MM.1S (cell line): ENCODE data around the gene PCBP4.

Experiments used
- DNase-seq: peaks from one replicate; pipeline ENCODE4 v3.0.0-alpha.2; 2015
- H2AFZ ChIP-seq: fragments of 300-600 bp; sonication (generic); 2 replicates; pipeline ENCODE4 v1.6.0; 2016; ENCODE audit warnings: antibody characterized with exemption, low read length
- H3F3A ChIP-seq: fragments of 300-600 bp; sonication (generic); 2 replicates; pipeline ENCODE4 v1.6.1; 2016; ENCODE audit warnings: mild to moderate bottlenecking, antibody characterized with exemption, low read length, moderate library complexity, mixed read lengths; ENCODE audit not compliant: insufficient read depth
- H3K27ac ChIP-seq: fragments of 300-600 bp; sonication (generic); 2 replicates; pipeline ENCODE4 v1.5.1; 2016; ENCODE audit warnings: mild to moderate bottlenecking, low read length
- H3K27me3 ChIP-seq: fragments of 300-600 bp; sonication (generic); replicated peaks from 2 replicates; pipeline ENCODE4 v1.6.0; 2016; ENCODE audit warnings: low read length; ENCODE audit not compliant: insufficient read depth
- H3K36me3 ChIP-seq: fragments of 300-600 bp; sonication (generic); replicated peaks from 2 replicates; pipeline ENCODE4 v1.6.1; 2016; ENCODE audit warnings: mild to moderate bottlenecking, low read length, mixed read lengths; ENCODE audit not compliant: insufficient read depth
- H3K4me1 ChIP-seq: fragments of 300-600 bp; sonication (generic); 2 replicates; pipeline ENCODE4 v1.6.1; 2016; ENCODE audit warnings: low read length, mixed read lengths
- H3K4me2 ChIP-seq: fragments of 300-600 bp; sonication (generic); 2 replicates; pipeline ENCODE4 v1.6.0; 2016; ENCODE audit warnings: low read depth, low read length
- H3K4me3 ChIP-seq: fragments of 300-600 bp; sonication (generic); 2 replicates; pipeline ENCODE4 v1.5.1; 2016; ENCODE audit warnings: low read length, mixed read lengths
- H3K79me2 ChIP-seq: fragments of 300-600 bp; sonication (generic); 2 replicates; pipeline ENCODE4 v1.6.1; 2016; ENCODE audit warnings: mixed run types, low read length, mixed read lengths
- H3K9ac ChIP-seq: fragments of 300-600 bp; sonication (generic); 2 replicates; pipeline ENCODE4 v1.6.1; 2016; ENCODE audit warnings: low read length, mixed read lengths
- H3K9me2 ChIP-seq: fragments of 300-600 bp; sonication (generic); replicated peaks from 2 replicates; pipeline ENCODE4 v1.6.1; 2016; ENCODE audit warnings: mild to moderate bottlenecking, low read length, mixed read lengths; ENCODE audit not compliant: insufficient read depth
- H3K9me3 ChIP-seq: fragments of 300-600 bp; sonication (generic); replicated peaks from 2 replicates; pipeline ENCODE4 v1.6.1; 2016; ENCODE audit warnings: mild to moderate bottlenecking, low read length, mixed read lengths; ENCODE audit not compliant: insufficient read depth
- H4K20me1 ChIP-seq: fragments of 300-600 bp; sonication (generic); 2 replicates; pipeline ENCODE4 v1.6.1; 2016; ENCODE audit warnings: mild to moderate bottlenecking, low read length, moderate library complexity, mixed read lengths; ENCODE audit not compliant: insufficient read depth
- EZH2 ChIP-seq: fragments of 300-600 bp; sonication (generic); optimal IDR thresholded peaks from 2 replicates; pipeline ENCODE3; 2017; ENCODE audit warnings: low read depth, mild to moderate bottlenecking, antibody characterized with exemption, low read length, mixed read lengths
- EZH2phosphoT487 ChIP-seq: fragments of 300-600 bp; sonication (generic); IDR thresholded peaks from 2 replicates; pipeline ENCODE4 v1.6.1; 2018; ENCODE audit warnings: antibody characterized with exemption, low read length
- TF ChIP-seq, protein P1 (sequence below): fragments of 300-600 bp; sonication (generic); IDR thresholded peaks from 2 replicates; pipeline ENCODE4 v1.5.1; 2016; ENCODE audit warnings: antibody characterized with exemption, low read length, mixed read lengths

PCBP4 gene

GRCh38 chr3:51974963-51975851 is 8.0 kb upstream of the PCBP4 start, which contains the start of gene ABHD14A:
Gene ABHD14A (plus strand): TSS chr3:51975064. CDS start chr3:51975136, 72 bp downstream.
- Histone ChIP-seq H3K4me3 (peak within 1 kb of the TSS; percentile 90), H3K27ac (peak within 1 kb of the TSS; percentile 46; the same call in 1 of the 2 replicates), H2AFZ (peak within 1 kb of the TSS; percentile 91), H3K4me1 (peaks cover 8% of the 10 kb centered on the region), H3K4me2 (peak within 1 kb of the TSS; percentile 90), H3K9ac (peak within 1 kb of the TSS; percentile 77), H3K9me2 (no peaks in the 10 kb centered on the region), H3K79me2 (peaks cover 7% of the 10 kb centered on the region), H3K27me3 (no peaks in the 10 kb centered on the region), H3F3A (peaks cover 21% of the 10 kb centered on the region; the same call in 1 of the 2 replicates), H3K36me3 (no peaks in the 10 kb centered on the region), H4K20me1 (no peaks in the 10 kb centered on the region), H3K9me3 (no peaks in the 10 kb centered on the region)
- peak; percentile 73 for DNase-seq
- TF ChIP-seq EZH2 (no peak), EZH2phosphoT487 (no peak)
- TF ChIP-seq, protein P1, sequence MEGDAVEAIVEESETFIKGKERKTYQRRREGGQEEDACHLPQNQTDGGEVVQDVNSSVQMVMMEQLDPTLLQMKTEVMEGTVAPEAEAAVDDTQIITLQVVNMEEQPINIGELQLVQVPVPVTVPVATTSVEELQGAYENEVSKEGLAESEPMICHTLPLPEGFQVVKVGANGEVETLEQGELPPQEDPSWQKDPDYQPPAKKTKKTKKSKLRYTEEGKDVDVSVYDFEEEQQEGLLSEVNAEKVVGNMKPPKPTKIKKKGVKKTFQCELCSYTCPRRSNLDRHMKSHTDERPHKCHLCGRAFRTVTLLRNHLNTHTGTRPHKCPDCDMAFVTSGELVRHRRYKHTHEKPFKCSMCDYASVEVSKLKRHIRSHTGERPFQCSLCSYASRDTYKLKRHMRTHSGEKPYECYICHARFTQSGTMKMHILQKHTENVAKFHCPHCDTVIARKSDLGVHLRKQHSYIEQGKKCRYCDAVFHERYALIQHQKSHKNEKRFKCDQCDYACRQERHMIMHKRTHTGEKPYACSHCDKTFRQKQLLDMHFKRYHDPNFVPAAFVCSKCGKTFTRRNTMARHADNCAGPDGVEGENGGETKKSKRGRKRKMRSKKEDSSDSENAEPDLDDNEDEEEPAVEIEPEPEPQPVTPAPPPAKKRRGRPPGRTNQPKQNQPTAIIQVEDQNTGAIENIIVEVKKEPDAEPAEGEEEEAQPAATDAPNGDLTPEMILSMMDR = no peak

GRCh38 chr3:51974277-51974962 is 7.2 kb upstream of the PCBP4 start:
- Histone ChIP-seq H3K79me2 (peaks cover 7% of the 10 kb centered on the region), H3K9me3 (no peaks in the 10 kb centered on the region), H4K20me1 (no peaks in the 10 kb centered on the region), H3K9ac (peak overlapping the region; percentile 77), H3K9me2 (no peaks in the 10 kb centered on the region), H3F3A (peaks cover 21% of the 10 kb centered on the region; the same call in 1 of the 2 replicates), H2AFZ (peak overlapping the region; percentile 91), H3K36me3 (no peaks in the 10 kb centered on the region), H3K4me3 (peak overlapping the region; percentile 90), H3K27ac (peak overlapping the region; percentile 46; the same call in 1 of the 2 replicates), H3K4me2 (peak overlapping the region; percentile 90), H3K4me1 (peaks cover 8% of the 10 kb centered on the region), H3K27me3 (no peaks in the 10 kb centered on the region)
- TF ChIP-seq EZH2phosphoT487 = no peak
- TF ChIP-seq, protein P1 = no peak
- TF ChIP-seq EZH2 = no peak
- peak; percentile 21 for DNase-seq

GRCh38 chr3:51971350-51971749 is 4.1 kb upstream of the PCBP4 start:
- Histone ChIP-seq H4K20me1 (no peaks in the 10 kb centered on the region), H2AFZ (no peak overlapping the region), H3K27ac (no peak overlapping the region), H3K27me3 (no peaks in the 10 kb centered on the region), H3K4me3 (no peak overlapping the region), H3K36me3 (no peaks in the 10 kb centered on the region), H3K9ac (no peak overlapping the region), H3K9me2 (no peaks in the 10 kb centered on the region), H3K4me1 (peaks cover 12% of the 10 kb centered on the region), H3K9me3 (no peaks in the 10 kb centered on the region), H3F3A (peaks cover 16% of the 10 kb centered on the region; the same call in 1 of the 2 replicates), H3K4me2 (no peak overlapping the region), H3K79me2 (peaks cover 7% of the 10 kb centered on the region)
- TF ChIP-seq EZH2 (no peak), EZH2phosphoT487 (no peak)
- TF ChIP-seq, protein P1 = no peak
- DNase-seq = no peak
